ENCODE data around the gene EGLN2. TPM values are rescaled to one million over a fixed set of nuclear protein-coding genes. Genes with fewer than 3 reads are reported as not detected.
"Not testable (repeated sequence)": the region's sequence is repeated elsewhere in the genome, so short reads cannot be mapped to it uniquely, and the experiment has no call there.

Gene EGLN2
- total RNA-seq, 2 experiments from 2014 or later: 101 to 105 TPM

GRCh38 chr19:40808497-40808896 lies 9.5 kb downstream of the EGLN2 start:
- H3K4me3 Mint-ChIP-seq: no peak overlapping the region
- peaks cover 70% of the 10 kb centered on the region for H3K4me1 Mint-ChIP-seq
- peaks cover 14% of the 10 kb centered on the region for H3K27me3 Mint-ChIP-seq
- CTCF ChIA-PET: interaction anchor here (2.4 to 6.4 kb wide), 6 partner anchors 10 to 148 kb away, joined by 6 to 60 read pairs (median 32); partner anchors contain the start of genes ACTMAP, MIA, RAB4B and SNRPA
- no peak for DNase-seq
- no peaks in the 10 kb centered on the region for H3K9me3 Mint-ChIP-seq (ENCODE audit: low read depth)
- H3K27ac Mint-ChIP-seq: no peak overlapping the region
- no peak for ATAC-seq
- peaks cover 28% of the 10 kb centered on the region for H3K36me3 Mint-ChIP-seq

- H3K36me3 Mint-ChIP-seq: peaks cover 20% of the 10 kb centered on the region
- ATAC-seq: no peak
- no peak overlapping the region for H3K27ac Mint-ChIP-seq
- H3K4me3 Mint-ChIP-seq: no peak overlapping the region
- peaks cover 18% of the 10 kb centered on the region for H3K27me3 Mint-ChIP-seq
- DNase-seq: no peak
- no peaks in the 10 kb centered on the region for H3K9me3 Mint-ChIP-seq (ENCODE audit: low read depth)
- CTCF ChIA-PET: interaction anchor here (2.4 to 5.4 kb wide), 2 partner anchors 32 to 149 kb away, joined by 6 to 47 read pairs; partner anchors contain the start of genes MIA and RAB4B
- peaks cover 60% of the 10 kb centered on the region for H3K4me1 Mint-ChIP-seq
These were observed 10.5 kb downstream of the EGLN2 start for GRCh38 chr19:40809358-40810086.

DNA sequence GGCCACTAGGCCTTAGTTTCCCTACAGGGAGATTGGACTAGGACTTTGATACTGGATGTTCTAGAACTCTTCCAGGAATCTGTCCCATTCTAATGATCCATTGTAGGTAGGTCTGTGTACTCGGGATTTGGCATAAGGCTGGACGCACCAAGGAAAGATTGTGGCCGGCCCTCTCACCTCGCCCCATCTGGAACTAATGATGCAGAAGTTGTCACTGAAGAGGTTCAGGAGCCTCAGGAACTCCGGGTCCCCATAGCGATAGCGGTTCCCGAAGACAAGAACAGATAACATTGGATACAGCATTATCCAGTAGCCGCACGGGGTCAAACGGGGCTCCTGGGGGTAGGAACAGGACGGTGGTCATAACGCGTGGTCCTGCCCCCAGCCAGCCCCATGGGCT lies 11.2 kb downstream of the EGLN2 start:
- H3K36me3 Mint-ChIP-seq: peaks cover 17% of the 10 kb centered on the region
- no peaks in the 10 kb centered on the region for H3K9me3 Mint-ChIP-seq (ENCODE audit: low read depth)
- H3K27me3 Mint-ChIP-seq: peaks cover 22% of the 10 kb centered on the region
- DNase-seq (no peak), ATAC-seq (no peak)
- no peak overlapping the region for H3K27ac Mint-ChIP-seq
- peaks cover 53% of the 10 kb centered on the region for H3K4me1 Mint-ChIP-seq
- CTCF ChIA-PET: interaction anchor here (2.4 kb wide), 1 partner anchor 150 kb away, joined by 6 read pairs; no protein-coding TSS in a partner anchor
- peak overlapping the region; percentile 77 for H3K4me3 Mint-ChIP-seq

- peak; percentile 89 for ATAC-seq
- peaks cover 25% of the 10 kb centered on the region for H3K27me3 Mint-ChIP-seq
- CTCF ChIA-PET: interaction anchor here (1.0 to 1.1 kb wide), 2 partner anchors 33 to 60 kb away, joined by 4 to 7 read pairs; partner anchors contain the start of genes ACTMAP and RAB4B
- peak overlapping the region; percentile 79 for H3K27ac Mint-ChIP-seq
- not testable (repeated sequence) for H3K9me3 Mint-ChIP-seq (ENCODE audit: low read depth)
- peaks cover 47% of the 10 kb centered on the region for H3K4me1 Mint-ChIP-seq
- H3K36me3 Mint-ChIP-seq: peaks cover 17% of the 10 kb centered on the region
- peak overlapping the region; percentile 77 for H3K4me3 Mint-ChIP-seq
- DNase-seq: peak; percentile 79
These were observed 11.8 kb downstream of the EGLN2 start for GRCh38 chr19:40810649-40811408.

- H3K9me3 Mint-ChIP-seq (ENCODE audit: low read depth): no peaks in the 10 kb centered on the region
- H3K36me3 Mint-ChIP-seq: peaks cover 16% of the 10 kb centered on the region
- peaks cover 28% of the 10 kb centered on the region for H3K27me3 Mint-ChIP-seq
- CTCF ChIA-PET: interaction anchor here (1.0 to 1.3 kb wide), 3 partner anchors 34 to 177 kb away, joined by 4 to 7 read pairs (median 5); partner anchors contain the start of genes ACTMAP and RAB4B
- peak overlapping the region; percentile 54 for H3K4me3 Mint-ChIP-seq
- DNase-seq (peak; percentile 42), ATAC-seq (no peak)
- peaks cover 38% of the 10 kb centered on the region for H3K4me1 Mint-ChIP-seq
- peak overlapping the region; percentile 37 for H3K27ac Mint-ChIP-seq
These were observed 12.7 kb downstream of the EGLN2 start for GRCh38 chr19:40811478-40812341.

GRCh38 chr19:40812571-40812970 lies 13.6 kb downstream of the EGLN2 start:
- H3K27ac Mint-ChIP-seq: not testable (repeated sequence)

DNA sequence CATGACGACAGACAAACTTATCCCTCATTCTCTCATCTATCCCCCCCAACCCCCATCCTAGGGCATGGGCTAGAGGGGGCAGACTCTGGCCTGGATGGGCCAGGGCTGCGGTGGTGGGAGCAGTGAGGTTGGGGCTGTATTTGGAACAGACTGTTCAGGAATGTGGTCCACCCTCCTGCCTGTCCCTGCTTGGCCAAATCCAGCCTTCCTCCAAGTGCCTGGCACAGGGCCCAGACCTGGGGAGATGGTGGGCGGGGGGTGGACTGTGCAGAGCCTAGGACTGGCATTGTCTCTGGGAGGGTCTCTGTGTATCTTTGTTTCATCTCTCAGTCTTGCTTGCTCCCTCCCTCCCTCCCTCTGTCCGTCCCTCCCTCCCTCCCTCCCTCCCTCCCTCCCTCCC lies 14.2 kb downstream of the EGLN2 start:
- ATAC-seq (no peak), DNase-seq (no peak)
- H3K4me1 Mint-ChIP-seq: peaks cover 29% of the 10 kb centered on the region
- H3K9me3 Mint-ChIP-seq (ENCODE audit: low read depth): no peaks in the 10 kb centered on the region
- peaks cover 31% of the 10 kb centered on the region for H3K27me3 Mint-ChIP-seq
- CTCF ChIA-PET: no interaction called here
- H3K36me3 Mint-ChIP-seq: peaks cover 8% of the 10 kb centered on the region
- H3K27ac Mint-ChIP-seq: no peak overlapping the region
- H3K4me3 Mint-ChIP-seq: no peak overlapping the region

More at GRCh38 chr19:40812571-40812970, 13.6 kb downstream of the EGLN2 start:
- not testable (repeated sequence) for H3K9me3 Mint-ChIP-seq (ENCODE audit: low read depth); DNase-seq; ATAC-seq; H3K4me3 Mint-ChIP-seq
- H3K27me3 Mint-ChIP-seq: peaks cover 28% of the 10 kb centered on the region
- peaks cover 12% of the 10 kb centered on the region for H3K36me3 Mint-ChIP-seq
- CTCF ChIA-PET: interaction anchor here (1.3 kb wide), 1 partner anchor 178 kb away, joined by 5 read pairs; no protein-coding TSS in a partner anchor
- H3K4me1 Mint-ChIP-seq: peaks cover 31% of the 10 kb centered on the region

GRCh38 chr19:40815223-40815622 lies 16.2 kb downstream of the EGLN2 start:
- DNase-seq (no peak), ATAC-seq (no peak)
- no peaks in the 10 kb centered on the region for H3K9me3 Mint-ChIP-seq (ENCODE audit: low read depth)
- CTCF ChIA-PET: interaction anchor here (1.3 kb wide), 1 partner anchor 152 kb away, joined by 4 read pairs; no protein-coding TSS in a partner anchor
- no peak overlapping the region for H3K27ac Mint-ChIP-seq
- peaks cover 32% of the 10 kb centered on the region for H3K4me1 Mint-ChIP-seq
- no peak overlapping the region for H3K4me3 Mint-ChIP-seq
- H3K27me3 Mint-ChIP-seq: peaks cover 31% of the 10 kb centered on the region
- peaks cover 1% of the 10 kb centered on the region for H3K36me3 Mint-ChIP-seq

DNA sequence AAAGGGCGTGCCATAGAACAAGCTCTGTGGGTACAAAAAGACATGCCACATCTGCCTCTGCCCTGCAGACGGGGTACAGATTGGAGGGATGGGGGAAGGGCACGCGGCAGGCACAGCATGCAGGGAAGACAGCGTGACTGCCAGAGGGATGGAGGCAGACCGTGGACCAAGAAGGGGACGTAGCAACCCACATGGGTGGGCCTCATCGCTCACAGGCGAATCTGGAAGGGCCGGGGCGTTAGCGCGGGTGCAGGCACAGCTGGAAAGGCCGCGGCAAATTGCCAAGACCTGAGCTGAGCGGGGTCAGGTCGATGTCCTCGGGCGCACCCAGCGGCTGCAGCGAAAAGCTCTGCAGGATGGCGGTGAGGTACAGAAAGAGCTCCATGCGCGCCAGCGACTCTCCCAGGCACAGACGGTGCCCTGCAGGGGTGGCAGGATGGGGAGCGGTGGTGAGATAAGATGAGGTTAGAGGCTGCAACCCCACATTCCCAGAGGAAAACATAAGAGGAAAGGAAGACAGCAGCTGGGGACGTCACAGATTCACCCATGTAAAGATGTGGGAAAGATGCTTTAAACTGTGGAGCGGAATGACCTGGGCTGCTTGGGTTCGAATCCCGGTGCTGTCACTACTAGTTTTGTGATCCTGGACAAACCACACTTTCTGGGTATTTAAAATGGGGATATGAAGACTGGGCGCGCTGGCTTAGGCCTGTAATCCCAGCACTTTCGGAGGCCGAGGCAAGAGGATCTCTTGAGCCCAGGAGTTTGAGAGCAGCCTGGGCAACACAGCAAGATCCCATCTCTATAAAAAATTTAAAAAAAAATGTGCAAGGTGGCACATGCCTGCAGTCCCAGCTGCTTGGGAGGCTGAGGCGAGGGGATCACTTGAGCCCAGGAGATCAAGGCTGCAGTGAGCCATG lies 19.7 kb downstream of the EGLN2 start:
- H3K9me3 Mint-ChIP-seq (ENCODE audit: low read depth); H3K36me3 Mint-ChIP-seq: not testable (repeated sequence)
- CTCF ChIA-PET: interaction anchor here (0.6 to 5.5 kb wide), 15 partner anchors 13 to 436 kb away, joined by 3 to 67 read pairs (median 8); partner anchors contain the start of genes COQ8B, ITPKC and RAB4B
- DNase-seq: peak; percentile 79
- H3K4me3 Mint-ChIP-seq: peak overlapping the region; percentile 71
- peak; percentile 94 for ATAC-seq
- peaks cover 22% of the 10 kb centered on the region for H3K4me1 Mint-ChIP-seq
- peaks cover 14% of the 10 kb centered on the region for H3K27me3 Mint-ChIP-seq
- peak overlapping the region; percentile 77 for H3K27ac Mint-ChIP-seq

DNA sequence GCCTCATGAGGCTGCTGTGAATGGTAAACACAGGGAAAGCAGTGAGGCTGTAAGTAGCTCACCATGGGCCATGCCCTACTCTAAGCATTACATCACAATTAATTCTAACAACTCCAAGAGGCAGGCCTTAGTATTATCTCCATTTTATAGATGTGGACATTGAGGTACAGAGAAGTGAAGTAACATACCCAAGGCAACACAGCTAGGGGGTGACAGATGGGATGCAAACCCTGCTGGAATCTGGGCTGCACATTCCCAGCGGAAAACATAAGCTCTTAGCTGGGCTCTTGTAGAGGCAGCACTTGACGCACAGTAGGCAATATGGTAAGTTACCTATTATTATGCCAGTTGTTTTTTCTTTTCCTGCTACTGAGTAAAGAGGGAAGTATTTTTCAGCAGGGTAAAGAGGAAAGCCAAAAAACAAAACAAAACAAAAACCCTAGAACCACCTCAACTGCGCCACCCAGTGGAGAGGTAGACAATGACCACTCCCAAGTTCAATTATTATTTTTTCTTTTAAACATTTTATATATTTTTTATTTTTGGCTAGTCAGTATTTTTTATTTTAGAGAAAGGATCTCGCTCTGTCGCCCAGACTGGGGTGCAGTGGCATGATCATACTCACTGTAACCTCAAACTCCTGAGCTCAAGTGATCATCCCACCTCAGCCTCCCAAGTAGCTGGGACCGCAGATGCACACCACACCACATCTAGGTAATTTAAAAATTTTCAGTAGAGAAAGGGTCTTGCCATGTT lies 20.7 kb downstream of the EGLN2 start:
- not testable (repeated sequence) for H3K9me3 Mint-ChIP-seq (ENCODE audit: low read depth); H3K4me3 Mint-ChIP-seq; H3K36me3 Mint-ChIP-seq; ATAC-seq
- peak overlapping the region; percentile 63 for H3K27ac Mint-ChIP-seq
- peaks cover 12% of the 10 kb centered on the region for H3K27me3 Mint-ChIP-seq
- CTCF ChIA-PET: interaction anchor here (0.6 to 5.5 kb wide), 22 partner anchors 12 to 439 kb away, joined by 3 to 67 read pairs (median 4); partner anchors contain the start of genes COQ8B, ITPKC and RAB4B
- H3K4me1 Mint-ChIP-seq: peaks cover 22% of the 10 kb centered on the region
- DNase-seq: peak; percentile 68

DNA sequence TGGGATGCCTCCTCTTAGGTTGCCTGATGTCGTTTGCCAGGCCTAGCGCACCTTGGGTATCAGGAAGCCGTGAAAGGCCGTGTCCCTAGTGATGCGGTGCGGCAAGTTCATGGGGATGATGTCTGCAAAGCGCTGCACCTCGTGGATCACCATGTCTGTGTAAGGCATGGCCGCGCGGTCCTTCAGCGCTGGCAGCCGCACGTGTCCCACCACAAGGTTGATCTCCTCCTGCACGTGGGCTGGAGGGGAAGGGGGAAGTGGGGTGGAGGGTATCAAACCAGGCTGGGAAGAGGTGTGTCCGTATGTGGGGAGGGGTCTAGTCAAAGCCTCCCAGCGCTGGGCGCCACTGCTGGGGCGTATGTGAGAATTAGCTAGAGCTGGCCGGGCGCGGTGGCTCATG lies 23.2 kb downstream of the EGLN2 start:
- no peaks in the 10 kb centered on the region for H3K9me3 Mint-ChIP-seq (ENCODE audit: low read depth)
- peaks cover 33% of the 10 kb centered on the region for H3K4me1 Mint-ChIP-seq
- DNase-seq (peak; percentile 38), ATAC-seq (no peak)
- H3K36me3 Mint-ChIP-seq: peaks cover 7% of the 10 kb centered on the region
- peaks cover 3% of the 10 kb centered on the region for H3K27me3 Mint-ChIP-seq
- no peak overlapping the region for H3K27ac Mint-ChIP-seq
- CTCF ChIA-PET: interaction anchor here (1.7 to 2.0 kb wide), 2 partner anchors 67 to 159 kb away, joined by 4 to 6 read pairs; no protein-coding TSS in a partner anchor
- H3K4me3 Mint-ChIP-seq: no peak overlapping the region
